Left kidney (tissue), 2 donors: ENCODE data around the gene KCNAB1. TPM values are rescaled to one million over a fixed set of nuclear protein-coding genes. Genes with fewer than 3 reads are reported as not detected.
"Not testable (repeated sequence)": the region's sequence is repeated elsewhere in the genome, so short reads cannot be mapped to it uniquely, and the experiment has no call there.

Source experiments
- DNase-seq: peaks from one replicate; pipeline ENCODE4 v3.0.0-alpha.2; 2013
- polyA plus RNA-seq: library from polyadenylated mRNA; unstranded; fragments of 120-200 nt; gene quantifications from one replicate; pipeline ENCODE4 v1.2.1, GENCODE V29; 2013; ENCODE audit not compliant: insufficient read length

The KCNAB1 gene
- polyA plus RNA-seq, 1 donor = 3.4 TPM

GRCh38 chr3:156271995-156272719 lies 151.8 kb downstream of the KCNAB1 start:
- no peak for DNase-seq

DNA sequence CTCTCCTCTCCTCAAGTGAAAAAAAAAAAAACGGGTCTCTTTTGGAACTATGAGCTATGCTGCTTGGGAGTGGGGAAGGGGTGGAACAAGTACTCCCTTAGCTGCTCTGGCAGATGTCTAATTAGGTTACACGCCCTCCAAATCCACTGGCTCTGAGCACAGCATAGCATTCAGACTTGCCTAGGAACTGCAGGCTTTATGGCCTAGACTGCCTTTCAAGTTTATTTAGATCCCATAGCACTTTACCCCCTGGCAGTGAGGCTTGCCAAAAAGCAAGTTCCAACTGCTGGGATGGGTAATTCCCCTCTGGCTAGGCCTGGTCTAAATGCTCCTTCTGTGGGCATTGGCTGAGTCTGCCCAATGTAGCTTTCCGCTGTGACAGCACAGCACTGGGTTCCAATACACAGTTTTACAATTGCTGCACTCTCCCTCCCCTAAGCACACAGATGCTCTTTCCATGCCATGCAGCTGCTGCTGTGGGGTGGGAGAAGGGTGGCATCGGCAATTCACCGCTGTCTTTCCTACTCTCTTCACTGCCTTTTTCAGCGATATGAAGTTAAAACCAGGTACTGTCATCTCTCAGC lies 152.8 kb downstream of the KCNAB1 start:
- no peak for DNase-seq

- no peak for DNase-seq
Measured at GRCh38 chr3:156274791-156275190, 154.4 kb downstream of the KCNAB1 start.

- not testable (repeated sequence) for DNase-seq
Measured at GRCh38 chr3:156284637-156285036, 164.3 kb downstream of the KCNAB1 start.

DNA sequence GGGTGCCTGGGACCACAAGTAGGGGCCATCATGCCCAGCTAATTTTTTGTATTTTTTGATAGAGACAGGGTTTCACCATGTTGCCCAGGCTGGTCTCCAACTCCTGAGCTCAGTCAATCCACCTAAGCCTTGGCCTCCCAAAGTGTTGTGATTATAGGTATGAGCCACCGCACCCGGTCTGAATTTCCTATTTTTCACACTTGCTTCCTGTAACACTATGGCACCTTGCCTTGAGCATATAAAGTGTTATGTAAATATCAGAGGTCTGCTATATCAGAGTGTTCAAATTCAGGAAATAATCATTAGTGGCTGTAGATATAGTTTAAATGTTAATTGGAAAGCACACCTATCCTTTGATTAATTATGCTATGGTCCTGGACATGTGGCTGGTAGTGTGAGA lies 165.2 kb downstream of the KCNAB1 start:
- no peak for DNase-seq

DNA sequence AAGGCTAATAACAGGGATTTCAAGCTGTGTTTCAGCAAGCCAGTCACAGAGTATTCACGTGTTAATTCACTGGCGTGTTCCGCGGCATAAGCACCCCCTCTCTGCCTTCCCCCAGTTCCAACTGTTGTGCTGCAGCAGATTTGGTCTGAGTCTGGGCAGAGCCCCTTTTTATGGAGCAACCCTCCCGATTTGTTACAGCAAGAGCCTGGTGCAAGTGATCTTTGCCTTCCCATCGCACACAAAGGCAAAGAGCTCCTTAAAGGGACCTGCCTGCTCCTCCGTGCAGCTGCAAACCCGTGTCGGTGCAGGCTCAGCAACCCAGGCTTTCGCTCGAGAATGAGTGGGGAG lies 170.5 kb downstream of the KCNAB1 start:
- DNase-seq = no peak

GRCh38 chr3:156291272-156292123 lies 171.1 kb downstream of the KCNAB1 start:
- DNase-seq = no peak

GRCh38 chr3:156293566-156293965 lies 173.2 kb downstream of the KCNAB1 start:
- no peak for DNase-seq

DNA sequence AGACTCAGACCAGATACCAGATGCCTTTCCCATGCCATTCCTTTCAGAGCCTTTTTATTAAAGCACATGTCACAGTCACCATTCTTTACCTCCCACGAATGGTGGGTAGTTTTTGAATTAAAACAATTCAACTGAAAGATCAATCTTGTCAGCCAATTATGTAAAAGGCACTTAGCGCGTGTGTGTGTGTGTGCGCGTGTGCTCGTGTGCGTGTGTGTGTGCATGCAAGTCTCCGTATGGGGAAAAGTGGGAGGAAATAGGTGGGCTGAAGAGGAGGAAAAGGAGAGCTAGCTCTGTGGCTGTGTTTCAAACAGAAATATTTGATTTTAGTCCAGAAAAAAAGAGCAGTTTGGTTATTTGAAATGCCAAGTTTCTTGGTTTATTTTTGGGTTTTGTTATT lies 177.2 kb downstream of the KCNAB1 start:
- no peak for DNase-seq

DNA sequence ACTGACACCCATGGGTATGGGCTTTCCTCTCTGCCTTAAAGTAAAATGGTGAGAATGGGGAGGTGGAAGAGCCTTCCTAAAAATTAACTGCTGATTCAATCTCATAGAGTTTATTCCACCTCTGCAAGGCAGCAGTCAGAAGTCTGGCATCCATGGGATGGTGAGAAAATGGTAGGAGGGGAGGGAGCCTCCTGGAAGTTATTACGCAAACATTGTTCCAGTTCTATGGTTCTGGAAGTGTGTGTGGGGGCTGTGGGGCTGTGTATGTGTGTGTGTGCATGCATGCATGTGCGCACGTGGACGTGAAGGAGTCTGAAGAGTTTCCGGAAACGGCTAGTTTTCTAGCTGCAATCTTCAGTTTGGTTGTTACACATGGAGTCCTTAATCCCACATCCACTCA lies 177.6 kb downstream of the KCNAB1 start:
- DNase-seq = no peak

DNA sequence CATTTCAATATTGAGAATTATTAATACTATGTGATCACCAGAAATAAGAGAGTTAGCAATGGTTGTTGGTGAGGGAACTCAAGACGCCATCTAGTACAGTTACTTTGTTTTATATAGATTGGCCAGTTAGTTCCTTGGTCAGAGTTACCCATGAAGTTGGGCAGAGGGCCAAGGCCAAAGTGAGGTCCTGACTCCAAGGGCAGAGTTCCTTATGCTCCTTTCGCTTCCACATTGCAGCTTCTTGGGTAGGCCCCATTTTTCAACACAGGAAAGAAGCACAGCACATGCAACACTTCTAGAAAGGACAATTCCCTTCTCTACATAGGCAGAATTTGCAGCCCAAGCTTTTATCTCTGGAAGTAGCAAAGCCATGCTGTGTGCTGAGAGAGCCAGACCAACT lies 178.6 kb downstream of the KCNAB1 start:
- DNase-seq = no peak

- no peak for DNase-seq
Measured at GRCh38 chr3:156299569-156299968, 179.2 kb downstream of the KCNAB1 start.

DNA sequence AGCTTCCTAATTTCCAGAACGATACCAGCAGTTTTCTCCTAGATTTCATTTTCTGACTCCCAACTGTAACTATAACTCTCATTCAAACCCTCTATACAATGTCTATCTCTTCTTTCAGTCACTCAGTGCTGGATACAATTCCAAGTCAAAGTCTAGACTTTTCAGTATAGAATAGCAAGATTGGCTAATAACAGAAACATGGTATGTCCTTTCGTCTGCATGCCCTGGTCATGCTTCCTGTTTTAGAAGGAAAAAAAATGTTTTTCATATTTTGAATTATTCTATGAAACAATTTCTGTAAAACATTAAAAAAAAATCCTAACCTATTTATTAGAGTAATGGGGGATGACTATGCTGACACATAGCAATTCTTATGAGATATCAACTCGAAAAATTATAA lies 180.0 kb downstream of the KCNAB1 start:
- no peak for DNase-seq

GRCh38 chr3:156300929-156301840 lies 180.8 kb downstream of the KCNAB1 start:
- no peak for DNase-seq

DNA sequence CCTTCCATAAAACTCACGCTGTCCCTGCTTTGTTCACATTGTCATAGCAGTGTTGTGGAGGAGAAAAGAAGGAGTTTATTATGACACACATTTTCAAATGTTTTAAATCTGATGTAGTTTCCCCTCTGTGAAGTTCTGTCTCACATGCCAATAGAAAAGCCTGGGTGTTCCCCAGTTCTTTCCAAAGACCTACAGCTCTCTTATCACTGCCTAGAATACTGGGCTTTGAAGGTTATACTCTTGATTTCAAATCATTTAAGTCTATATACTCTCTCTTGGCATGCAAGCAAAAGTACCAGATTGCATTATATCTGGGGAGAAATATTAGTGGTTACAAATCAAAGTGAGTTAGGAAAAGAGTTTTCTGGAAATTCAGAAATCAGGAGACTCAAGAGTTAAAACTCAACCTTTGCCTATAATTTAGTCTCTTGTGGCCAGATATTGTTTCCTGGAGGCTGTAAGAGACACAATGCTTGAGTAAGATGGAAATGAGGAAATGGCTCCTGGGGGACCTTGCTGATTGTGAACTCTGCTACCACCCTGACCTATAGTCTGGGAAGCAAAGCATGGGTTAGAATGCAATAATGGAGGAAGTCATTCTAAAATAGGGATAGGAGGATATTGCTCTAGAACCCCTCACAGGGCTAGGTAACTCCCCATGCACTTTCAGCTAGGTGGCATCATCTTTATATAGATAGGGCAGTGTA lies 182.8 kb downstream of the KCNAB1 start:
- no peak for DNase-seq

- DNase-seq = no peak
Measured at GRCh38 chr3:156304406-156304805, 184.0 kb downstream of the KCNAB1 start.

DNA sequence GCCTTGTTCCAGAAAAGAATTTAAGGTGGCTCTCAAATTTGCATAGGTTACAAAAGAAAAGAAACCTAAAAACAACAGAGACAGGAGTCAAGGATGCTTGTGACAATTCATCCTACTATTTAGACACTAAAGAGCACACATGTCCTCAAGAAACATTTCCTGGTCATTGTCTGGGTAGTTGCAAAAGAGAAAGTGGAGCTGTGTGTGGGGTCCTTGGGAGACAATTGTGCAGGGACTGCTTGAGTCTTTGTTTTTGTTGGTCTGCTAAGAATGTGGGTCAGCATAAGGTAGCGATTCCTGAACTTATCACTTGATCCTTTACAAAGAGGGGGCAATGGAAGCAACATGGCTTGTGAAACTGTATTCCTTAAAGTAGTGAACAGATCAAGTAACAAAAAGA lies 185.3 kb downstream of the KCNAB1 start:
- no peak for DNase-seq

DNA sequence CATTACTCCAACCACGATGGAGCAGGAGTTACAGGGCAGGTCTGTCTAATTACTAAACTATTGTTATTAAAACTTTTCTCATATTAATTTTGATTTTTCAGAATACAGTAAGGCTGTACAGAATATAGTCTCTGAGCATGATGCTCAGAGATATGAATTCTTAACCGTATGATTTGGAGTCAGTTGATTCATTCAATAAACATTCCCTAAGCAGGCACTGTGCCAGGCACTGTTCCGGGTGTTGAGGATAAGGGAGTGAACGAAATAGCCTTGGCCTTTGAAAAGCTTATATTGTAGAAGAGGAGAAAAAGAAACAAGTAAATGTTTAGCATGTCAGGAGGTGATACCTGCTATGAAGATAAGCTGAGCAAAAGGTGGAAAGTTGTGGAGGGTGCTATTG lies 187.3 kb downstream of the KCNAB1 start:
- DNase-seq = no peak

GRCh38 chr3:156311431-156311830 lies 191.1 kb downstream of the KCNAB1 start:
- DNase-seq = no peak

DNA sequence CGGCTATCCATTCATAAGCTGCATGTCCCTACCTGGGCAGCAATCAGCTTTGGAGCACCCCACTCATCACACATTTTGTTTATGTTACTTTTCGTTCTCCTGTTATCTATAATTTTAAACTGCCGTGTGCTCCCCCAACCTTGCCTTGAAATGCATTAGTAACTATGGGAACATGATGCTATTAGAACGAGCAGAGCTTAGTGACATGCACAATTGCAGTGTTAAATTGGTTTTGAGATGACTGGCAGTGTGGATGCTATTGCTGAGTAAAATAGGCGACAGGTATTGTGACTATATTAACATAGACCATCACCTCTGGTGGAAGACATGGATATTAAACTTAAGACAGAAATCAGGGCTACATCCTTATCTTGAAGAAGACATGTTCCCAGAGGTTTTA lies 191.6 kb downstream of the KCNAB1 start:
- no peak for DNase-seq

DNA sequence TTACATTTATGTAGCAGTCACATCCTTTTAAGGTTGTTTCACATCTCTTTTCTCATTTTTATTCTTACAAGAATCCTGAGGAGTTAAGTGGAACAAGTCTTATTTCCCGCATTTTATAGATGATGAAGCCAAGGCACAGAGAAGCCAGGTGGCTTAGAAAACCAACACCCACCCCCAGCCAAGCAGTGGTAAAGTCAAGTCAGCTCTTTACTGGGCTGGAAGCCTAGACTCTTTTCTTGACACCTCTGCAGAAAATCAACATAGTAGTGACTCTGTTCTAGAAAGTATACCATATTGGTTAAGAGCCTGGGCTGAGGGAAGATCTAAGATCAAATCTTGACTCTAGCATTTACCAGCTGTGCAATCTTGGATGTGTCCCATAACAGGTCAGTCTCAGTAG lies 195.7 kb downstream of the KCNAB1 start:
- DNase-seq = no peak
